IMR-90 (cell line): ENCODE results near the gene ANKRD42. TPM values are rescaled to one million over a fixed set of nuclear protein-coding genes. Genes with fewer than 3 reads are reported as not detected.

Experiments
- ATAC-seq: fragments of 200-7000 bp; cut with Tn5 transposase; 2 replicates; pipeline ENCODE4 v1.9.1; 2020; ENCODE audit warnings: low read depth, mild to moderate bottlenecking, moderate library complexity
- BruUV-seq: library from RNA; stranded (reverse); fragments of 400-500 nt; replicated peaks from 2 replicates; lab custom pipeline; 2021; lab: Mats Ljungman, UMichigan
- CTCF ChIA-PET: fragments of 300-600 bp; formaldehyde crosslinking; extraction: SDS; loops from one replicate; lab custom pipeline; 2021; ENCODE audit warnings: antibody characterized with exemption; lab: Yijun Ruan, JAX
- POLR2A ChIA-PET: fragments of 300-600 bp; sonication (Branson Sonifier 250); formaldehyde crosslinking; loops from one replicate; lab custom pipeline; 2022; ENCODE audit warnings: antibody characterized with exemption; ENCODE audit not compliant: unreplicated experiment; lab: Charles Lee
- DNase-seq: peaks from one replicate; pipeline ENCODE4 v3.0.0; 2013
- H2AFZ ChIP-seq: replicated peaks from 2 replicates; pipeline ENCODE3; 2013; ENCODE audit warnings: low read length, mild to moderate bottlenecking; ENCODE audit not compliant: poor library complexity
- H2AK5ac ChIP-seq: 2 replicates; pipeline ENCODE4 v1.6.1; 2013; ENCODE audit warnings: low read depth, low read length, inconsistent platforms
- H2AK9ac ChIP-seq: replicated peaks from 2 replicates; pipeline ENCODE3; 2013; ENCODE audit warnings: mild to moderate bottlenecking, low read depth, low read length, moderate library complexity; ENCODE audit not compliant: poor library complexity
- H2BK120ac ChIP-seq: 2 replicates; pipeline ENCODE4 v1.6.1; 2013; ENCODE audit warnings: low read depth, low read length, inconsistent platforms
- H2BK15ac ChIP-seq: 3 replicates; pipeline ENCODE4 v1.6.1; 2013; ENCODE audit warnings: low read depth, low read length, inconsistent platforms
- H2BK20ac ChIP-seq: 2 replicates; pipeline ENCODE4 v1.6.1; 2013; ENCODE audit warnings: low read depth, mild to moderate bottlenecking, inconsistent platforms, low read length, moderate library complexity
- H2BK5ac ChIP-seq: 2 replicates; pipeline ENCODE4 v1.6.1; 2013; ENCODE audit warnings: mild to moderate bottlenecking, low read depth, low read length, inconsistent platforms; ENCODE audit not compliant: poor library complexity, severe bottlenecking
- H3K14ac ChIP-seq: replicated peaks from 2 replicates; pipeline ENCODE4 v1.6.1; 2013; ENCODE audit warnings: low read depth, low read length, inconsistent platforms
- H3K18ac ChIP-seq: 2 replicates; pipeline ENCODE4 v1.6.1; 2013; ENCODE audit warnings: low read depth, low read length, control low read depth
- H3K23ac ChIP-seq: 2 replicates; pipeline ENCODE4 v1.6.1; 2013; ENCODE audit warnings: low read depth, low read length, inconsistent platforms
- H3K27ac ChIP-seq: 2 replicates; pipeline ENCODE4 v1.5.1; 2013; ENCODE audit warnings: mild to moderate bottlenecking, control low read depth, low read length; ENCODE audit not compliant: insufficient read depth
- H3K27me3 ChIP-seq: 2 replicates; pipeline ENCODE4 v1.6.1; 2013; ENCODE audit warnings: low read length; ENCODE audit not compliant: control insufficient read depth, insufficient read depth
- H3K36me3 ChIP-seq: 2 replicates; pipeline ENCODE4 v1.6.1; 2013; ENCODE audit warnings: low read length, mixed read lengths; ENCODE audit not compliant: control insufficient read depth, insufficient read depth
- H3K4ac ChIP-seq: 2 replicates; pipeline ENCODE4 v1.6.1; 2013; ENCODE audit warnings: low read depth, low read length, inconsistent platforms
- H3K4me1 ChIP-seq: 2 replicates; pipeline ENCODE4 v1.6.1; 2013; ENCODE audit warnings: low read length, mixed read lengths; ENCODE audit not compliant: control insufficient read depth, insufficient read depth
- H3K4me2 ChIP-seq: 2 replicates; pipeline ENCODE4 v1.6.1; 2013; ENCODE audit warnings: low read depth, mild to moderate bottlenecking, control low read depth, low read length, moderate library complexity
- H3K4me3 ChIP-seq: 2 replicates; pipeline ENCODE4 v1.5.1; 2013; ENCODE audit warnings: low read depth, mild to moderate bottlenecking, control low read depth, low read length, moderate library complexity; ENCODE audit not compliant: insufficient read depth
- H3K56ac ChIP-seq: 2 replicates; pipeline ENCODE4 v1.6.1; 2013; ENCODE audit warnings: low read length, inconsistent platforms; ENCODE audit not compliant: insufficient read depth; ENCODE audit errors: extremely low read depth
- H3K79me1 ChIP-seq, 2 experiments: 2 replicates each; pipeline ENCODE4 v1.6.1; 2013; ENCODE audit warnings: low read length in 2 of 2, inconsistent platforms in 1 of 2, low read depth in 1 of 2
- H3K9ac ChIP-seq: 2 replicates; pipeline ENCODE4 v1.6.1; 2013; ENCODE audit warnings: low read depth, low read length, control low read depth
- H3K9me1 ChIP-seq: 2 replicates; pipeline ENCODE4 v1.6.1; 2013; ENCODE audit warnings: low read length, inconsistent platforms; ENCODE audit not compliant: insufficient read depth
- H3K9me3 ChIP-seq: 2 replicates; pipeline ENCODE4 v1.6.1; 2013; ENCODE audit warnings: low read length; ENCODE audit not compliant: control insufficient read depth, insufficient read depth
- H4K20me1 ChIP-seq: 2 replicates; pipeline ENCODE4 v1.6.1; 2013; ENCODE audit warnings: low read length, inconsistent platforms; ENCODE audit not compliant: insufficient read depth
- H4K5ac ChIP-seq: 2 replicates; pipeline ENCODE4 v1.6.1; 2013; ENCODE audit warnings: mild to moderate bottlenecking, low read depth, low read length, control low read depth
- H4K8ac ChIP-seq, 2 experiments: 2 replicates each; pipeline ENCODE4 v1.6.1; 2013; ENCODE audit warnings: low read depth in 2 of 2, low read length in 2 of 2, control low read depth in 1 of 2, inconsistent platforms in 1 of 2
- H4K91ac ChIP-seq: 2 replicates; pipeline ENCODE4 v1.6.1; 2013; ENCODE audit warnings: low read depth, low read length, inconsistent platforms; ENCODE audit not compliant: insufficient read depth
- BHLHE40 ChIP-seq: fragments of 150-350 bp; IDR thresholded peaks from 2 replicates; pipeline ENCODE4 v1.6.1; 2016; ENCODE audit warnings: mild to moderate bottlenecking, low read depth, low read length
- CHD1 ChIP-seq: IDR thresholded peaks from 2 replicates; pipeline ENCODE4 v1.6.1; 2012; ENCODE audit warnings: low read depth, low read length, improper control_type of control experiment
- FOS ChIP-seq: fragments of 150-350 bp; IDR thresholded peaks from 2 replicates; pipeline ENCODE4 v1.6.1; 2016; ENCODE audit warnings: low read depth, low read length
- MAFK ChIP-seq: IDR thresholded peaks from 2 replicates; pipeline ENCODE4 v1.6.1; 2012; ENCODE audit warnings: low read depth, low read length, improper control_type of control experiment
- MXI1 ChIP-seq: IDR thresholded peaks from 2 replicates; pipeline ENCODE4 v1.6.1; 2012; ENCODE audit warnings: low read depth, mild to moderate bottlenecking, low read length, moderate library complexity, borderline replicate concordance
- NFE2L2 ChIP-seq: fragments of 150-350 bp; IDR thresholded peaks from 2 replicates; pipeline ENCODE4 v1.6.1; 2016; ENCODE audit warnings: low read depth, mild to moderate bottlenecking, low read length
- RAD21 ChIP-seq: IDR thresholded peaks from 2 replicates; pipeline ENCODE4 v1.6.1; 2012; ENCODE audit warnings: low read length, improper control_type of control experiment
- RCOR1 ChIP-seq: IDR thresholded peaks from 2 replicates; pipeline ENCODE4 v1.6.1; 2012; ENCODE audit warnings: mild to moderate bottlenecking, low read length, improper control_type of control experiment; ENCODE audit not compliant: insufficient replicate concordance
- RFX5 ChIP-seq: IDR thresholded peaks from 2 replicates; pipeline ENCODE4 v1.8.0; 2012; ENCODE audit warnings: low read depth, mild to moderate bottlenecking, low read length, moderate library complexity
- SMC3 ChIP-seq: fragments of 150-350 bp; IDR thresholded peaks from 2 replicates; pipeline ENCODE4 v1.6.1; 2016; ENCODE audit warnings: low read depth, mild to moderate bottlenecking, antibody characterized with exemption, low read length, moderate library complexity
- USF2 ChIP-seq: fragments of 150-350 bp; IDR thresholded peaks from 2 replicates; pipeline ENCODE4 v1.6.1; 2017; ENCODE audit warnings: mild to moderate bottlenecking, antibody characterized with exemption, low read length, low read depth
- WGBS, 2 experiments: methylation state at CpG; one replicate each; pipeline versions ENCODE4 v1.1.5 to v1.1.7; 2013; ENCODE audit warnings: missing lambda C conversion rate in 2 of 2; ENCODE audit not compliant: insufficient read length in 1 of 2; ENCODE audit errors: extremely low coverage in 2 of 2; 5-methylcytosine and 5-hydroxymethylcytosine counted together
- dilution Hi-C: fragments of 300-500 bp; cut with HindIII; formaldehyde crosslinking; loops from one replicate; pipeline ENCODE4 v1.14.3; 2018; ENCODE audit warnings: low sequenced_read_pairs; ENCODE audit not compliant: unreplicated experiment
- in situ Hi-C: fragments of 300-500 bp; cut with MboI; formaldehyde crosslinking; loops from 3 replicates; pipeline ENCODE4 v1.14.3; 2019; ENCODE audit warnings: low sequenced_read_pairs, inconsistent platforms, mixed read lengths
- intact Hi-C: fragments of 100-400 bp; cut with micrococcal nuclease; formaldehyde crosslinking; loops from 2 replicates; pipeline ENCODE4 v1.10.0; 2022
- polyA plus RNA-seq, 3 experiments: library from polyadenylated mRNA; depleted of rRNA; stranded (reverse); fragments of >200 nt; gene quantifications; 2 replicates each; pipeline ENCODE4 v1.2.3, GENCODE V29; 2012; ENCODE audit warnings: low replicate concordance in 1 of 3
- total RNA-seq: library from RNA; depleted of rRNA; stranded (reverse); fragments of >200 nt; gene quantifications from 2 replicates; pipeline ENCODE4 v1.2.3, GENCODE V29; 2012
- TF ChIP-seq, protein P1 (sequence below): conservative IDR thresholded peaks from 2 replicates; pipeline ENCODE4 v1.5.1; 2012; ENCODE audit warnings: mild to moderate bottlenecking, low read depth, low read length, improper control_type of control experiment
- TF ChIP-seq, protein P2 (sequence below): fragments of 150-350 bp; IDR thresholded peaks from 2 replicates; pipeline ENCODE4 v1.6.1; 2016; ENCODE audit warnings: low read depth, mild to moderate bottlenecking, low read length, moderate library complexity, borderline replicate concordance

ANKRD42 gene
- total and polyA plus RNA-seq, 2 of the 4 experiments (the other 2 are of a cell fraction): 5.2 to 5.6 TPM

DNA sequence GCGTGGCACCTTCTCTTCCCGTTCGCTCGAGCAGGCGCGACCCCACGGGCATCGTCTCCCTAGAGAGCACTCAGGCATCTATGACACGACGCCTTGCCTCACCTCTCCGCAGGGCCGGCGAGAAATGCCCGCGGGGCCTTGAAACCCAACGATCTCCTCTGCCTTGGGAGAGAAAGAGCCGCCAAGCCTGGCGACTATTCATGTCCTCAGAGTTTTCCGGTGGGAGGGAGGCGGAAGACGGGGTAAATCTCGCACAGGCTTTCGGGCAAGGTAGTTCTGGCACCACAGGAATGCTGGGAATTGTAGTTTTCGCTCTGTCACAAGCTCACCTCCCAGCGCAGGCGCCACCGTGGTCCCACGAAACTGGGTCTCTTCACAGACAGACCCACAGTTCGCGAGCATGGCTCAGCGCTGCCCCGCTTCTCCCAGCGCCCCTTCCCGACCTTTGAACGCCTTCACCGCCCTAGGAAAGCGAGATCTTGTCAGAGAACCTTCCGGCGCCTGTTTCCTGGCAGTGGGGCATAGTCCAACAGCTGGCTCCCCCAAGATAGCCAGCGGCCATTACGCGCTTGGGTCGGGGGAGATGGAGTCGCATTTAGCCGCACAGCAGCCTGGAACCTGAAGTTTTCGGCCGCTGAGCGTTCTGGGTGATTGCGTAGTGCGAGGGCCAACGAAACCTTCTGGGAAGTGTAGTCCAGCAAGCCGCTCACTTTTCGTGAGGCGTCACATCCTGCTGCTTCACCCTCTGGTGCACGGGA, 92.4 kb downstream of the ANKRD42 start, which contains the start of gene CCDC90B:
TSS of gene CCDC90B (minus strand) at position 597 of the 758 bp plus-strand sequence. CDS start at position 202, 395 bp downstream.
- 0% methylated on average over 23 of the region's 55 CpGs; no CpG with 5 or more reads in 1 of the 2 experiments for WGBS, 2 experiments
- CTCF ChIA-PET: no interaction called here
- in situ Hi-C loops: no loop called here
- no peak for TF ChIP-seq RFX5
- TF ChIP-seq MAFK: no peak
- TF ChIP-seq USF2: peak; percentile 38; the same call in 1 of the 2 replicates
- TF ChIP-seq BHLHE40: peak; percentile 52; the same call in 1 of the 2 replicates
- TF ChIP-seq NFE2L2: no peak
- TF ChIP-seq, protein P1, sequence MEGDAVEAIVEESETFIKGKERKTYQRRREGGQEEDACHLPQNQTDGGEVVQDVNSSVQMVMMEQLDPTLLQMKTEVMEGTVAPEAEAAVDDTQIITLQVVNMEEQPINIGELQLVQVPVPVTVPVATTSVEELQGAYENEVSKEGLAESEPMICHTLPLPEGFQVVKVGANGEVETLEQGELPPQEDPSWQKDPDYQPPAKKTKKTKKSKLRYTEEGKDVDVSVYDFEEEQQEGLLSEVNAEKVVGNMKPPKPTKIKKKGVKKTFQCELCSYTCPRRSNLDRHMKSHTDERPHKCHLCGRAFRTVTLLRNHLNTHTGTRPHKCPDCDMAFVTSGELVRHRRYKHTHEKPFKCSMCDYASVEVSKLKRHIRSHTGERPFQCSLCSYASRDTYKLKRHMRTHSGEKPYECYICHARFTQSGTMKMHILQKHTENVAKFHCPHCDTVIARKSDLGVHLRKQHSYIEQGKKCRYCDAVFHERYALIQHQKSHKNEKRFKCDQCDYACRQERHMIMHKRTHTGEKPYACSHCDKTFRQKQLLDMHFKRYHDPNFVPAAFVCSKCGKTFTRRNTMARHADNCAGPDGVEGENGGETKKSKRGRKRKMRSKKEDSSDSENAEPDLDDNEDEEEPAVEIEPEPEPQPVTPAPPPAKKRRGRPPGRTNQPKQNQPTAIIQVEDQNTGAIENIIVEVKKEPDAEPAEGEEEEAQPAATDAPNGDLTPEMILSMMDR: peak; percentile 54
- no peak for TF ChIP-seq FOS
- TF ChIP-seq SMC3: no peak
- TF ChIP-seq, protein P2, sequence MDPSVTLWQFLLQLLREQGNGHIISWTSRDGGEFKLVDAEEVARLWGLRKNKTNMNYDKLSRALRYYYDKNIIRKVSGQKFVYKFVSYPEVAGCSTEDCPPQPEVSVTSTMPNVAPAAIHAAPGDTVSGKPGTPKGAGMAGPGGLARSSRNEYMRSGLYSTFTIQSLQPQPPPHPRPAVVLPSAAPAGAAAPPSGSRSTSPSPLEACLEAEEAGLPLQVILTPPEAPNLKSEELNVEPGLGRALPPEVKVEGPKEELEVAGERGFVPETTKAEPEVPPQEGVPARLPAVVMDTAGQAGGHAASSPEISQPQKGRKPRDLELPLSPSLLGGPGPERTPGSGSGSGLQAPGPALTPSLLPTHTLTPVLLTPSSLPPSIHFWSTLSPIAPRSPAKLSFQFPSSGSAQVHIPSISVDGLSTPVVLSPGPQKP: no peak
- TF ChIP-seq RAD21: no peak
- no peak for TF ChIP-seq RCOR1
- TF ChIP-seq CHD1: no peak
- peak; percentile 83; the same call in 1 of the 2 replicates for TF ChIP-seq MXI1

More for the DNA sequence above, 92.4 kb downstream of the ANKRD42 start, which contains the start of gene CCDC90B:
- H2BK15ac ChIP-seq: no peak within 1 kb of the TSS; the same call in 2 of the 3 replicates
- H2AFZ ChIP-seq: peak within 1 kb of the TSS; percentile 98
- H4K5ac ChIP-seq: peak within 1 kb of the TSS; percentile 83
- peak within 1 kb of the TSS; percentile 93 for H4K91ac ChIP-seq
- POLR2A ChIA-PET: interaction anchor here (0.5 to 0.7 kb wide), 2 partner anchors 583 to 726 kb away, joined by 3 to 5 read pairs; no protein-coding TSS in a partner anchor
- ATAC-seq (peak; percentile 94), DNase-seq (peak; percentile 98)
- dilution Hi-C loops (no loop called here), intact Hi-C loops (loop anchor here (5.0 to 10.0 kb wide), 3 partner anchors 236 to 384 kb away; partner anchors contain the start of genes DDIAS and PRCP)
- H4K8ac ChIP-seq: peak within 1 kb of the TSS; percentile 36 to 96
- H2AK5ac ChIP-seq: peak within 1 kb of the TSS; percentile 50; the same call in 1 of the 2 replicates
- peak within 1 kb of the TSS; percentile 91 for H3K56ac ChIP-seq
- H3K4ac ChIP-seq: peak within 1 kb of the TSS; percentile 94
- H3K27me3 ChIP-seq: no peaks in the 10 kb centered on the region
- H2AK9ac ChIP-seq: peak within 1 kb of the TSS; percentile 96
- H2BK120ac ChIP-seq: peak within 1 kb of the TSS; percentile 85
- peak within 1 kb of the TSS; percentile 92 for H3K27ac ChIP-seq
- peak within 1 kb of the TSS; percentile 94 for H3K14ac ChIP-seq
- H3K4me1 ChIP-seq: peaks cover 2% of the 10 kb centered on the region
- H3K18ac ChIP-seq: peak within 1 kb of the TSS; percentile 79
- H3K9me1 ChIP-seq: peaks cover 3% of the 10 kb centered on the region; the same call in 1 of the 2 replicates
- H2BK20ac ChIP-seq: 0 out of 2 replicates have a peak within 1 kb of the TSS, but pooled peaks have one; percentile 17
- no peaks in the 10 kb centered on the region for H3K9me3 ChIP-seq
- peak within 1 kb of the TSS; percentile 94 for H3K23ac ChIP-seq
- H3K4me2 ChIP-seq: peak within 1 kb of the TSS; percentile 84
- H3K4me3 ChIP-seq: peak within 1 kb of the TSS; percentile 65
- H3K9ac ChIP-seq: peak within 1 kb of the TSS; percentile 91
- BruUV-seq: no TSS peak
- peaks cover 17 to 36% of the 10 kb centered on the region in 2 experiments for H3K79me1 ChIP-seq
- peak within 1 kb of the TSS; percentile 93 for H2BK5ac ChIP-seq
- 0 out of 2 replicates have a peak, but pooled peaks cover 3% of the 10 kb centered on the region for H4K20me1 ChIP-seq
- no peaks in the 10 kb centered on the region for H3K36me3 ChIP-seq
